Cerebellar cortex (tissue), 1 donor: ENCODE results near the gene NKX2-4.
"Not testable (repeated sequence)": the region's sequence is repeated elsewhere in the genome, so short reads cannot be mapped to it uniquely, and the experiment has no call there.

ENCODE experiments used
- DNase-seq: peaks from one replicate; pipeline ENCODE4 v3.0.0-alpha.2; 2015; ENCODE audit warnings: low spot score

The NKX2-4 gene

GRCh38 chr20:21397341-21398108 is at the start of gene NKX2-4:
NKX2-4 (minus strand) TSS chr20:21397526; CDS start chr20:21397399, 127 bp downstream.
- no peak for DNase-seq

DNA sequence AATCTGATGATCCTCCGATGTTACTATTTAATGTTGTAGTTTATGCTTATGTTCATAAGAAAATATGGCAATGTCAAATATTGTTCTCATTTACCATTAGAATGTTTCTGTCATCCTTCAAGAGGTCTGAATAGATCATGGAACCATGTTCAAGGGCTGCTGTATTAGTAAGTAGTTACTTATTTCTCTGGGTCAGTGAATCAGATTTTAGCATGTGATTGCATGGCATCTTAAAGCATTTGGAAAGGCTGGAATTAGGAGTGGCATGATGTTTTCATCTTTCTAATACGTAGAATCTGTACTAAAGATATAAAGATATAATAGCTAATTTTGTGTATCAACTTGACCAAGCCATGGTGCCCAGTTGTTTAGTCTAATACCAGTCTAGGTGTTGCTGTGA is 40.5 kb upstream of the NKX2-4 start:
- no peak for DNase-seq

DNA sequence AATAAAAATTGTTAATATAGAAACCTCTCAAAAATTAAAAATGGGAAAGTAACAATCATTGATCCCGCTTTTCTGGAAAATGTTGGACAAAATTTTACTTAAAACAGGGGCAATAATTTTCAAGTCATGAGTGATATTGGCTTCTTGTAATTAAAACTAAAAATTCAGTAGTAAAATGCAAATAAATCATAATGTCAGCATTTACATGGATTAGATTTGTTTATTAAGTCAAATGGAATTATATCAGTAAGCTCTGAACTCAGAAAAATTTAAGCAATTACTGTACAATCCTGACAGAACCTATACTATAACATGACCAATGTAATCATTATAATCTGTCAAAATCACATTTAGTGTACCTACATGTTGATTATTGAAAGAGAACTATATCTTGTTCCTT is 39.9 kb upstream of the NKX2-4 start:
- no peak for DNase-seq

DNA sequence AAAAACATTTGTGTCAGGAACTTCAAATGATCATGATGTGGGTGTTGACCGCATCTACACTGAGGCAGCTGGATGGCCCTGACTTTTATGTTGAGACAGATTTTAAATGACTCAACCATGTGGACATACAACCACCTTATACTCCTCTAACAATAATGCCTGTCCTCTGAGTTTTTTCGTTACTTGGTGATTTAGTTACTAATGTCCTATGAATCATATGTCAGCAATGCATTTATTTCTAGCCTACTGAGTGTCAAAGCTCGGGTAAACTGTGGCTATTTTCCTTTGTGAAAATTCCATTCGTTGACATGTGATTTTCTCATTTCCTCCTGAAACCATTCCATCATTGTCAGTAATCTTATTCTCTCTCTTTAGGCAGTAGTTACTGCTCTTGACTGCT is 38.9 kb upstream of the NKX2-4 start:
- DNase-seq: no peak

- no peak for DNase-seq
These were observed 38.2 kb upstream of the NKX2-4 start for GRCh38 chr20:21435576-21435975.

DNA sequence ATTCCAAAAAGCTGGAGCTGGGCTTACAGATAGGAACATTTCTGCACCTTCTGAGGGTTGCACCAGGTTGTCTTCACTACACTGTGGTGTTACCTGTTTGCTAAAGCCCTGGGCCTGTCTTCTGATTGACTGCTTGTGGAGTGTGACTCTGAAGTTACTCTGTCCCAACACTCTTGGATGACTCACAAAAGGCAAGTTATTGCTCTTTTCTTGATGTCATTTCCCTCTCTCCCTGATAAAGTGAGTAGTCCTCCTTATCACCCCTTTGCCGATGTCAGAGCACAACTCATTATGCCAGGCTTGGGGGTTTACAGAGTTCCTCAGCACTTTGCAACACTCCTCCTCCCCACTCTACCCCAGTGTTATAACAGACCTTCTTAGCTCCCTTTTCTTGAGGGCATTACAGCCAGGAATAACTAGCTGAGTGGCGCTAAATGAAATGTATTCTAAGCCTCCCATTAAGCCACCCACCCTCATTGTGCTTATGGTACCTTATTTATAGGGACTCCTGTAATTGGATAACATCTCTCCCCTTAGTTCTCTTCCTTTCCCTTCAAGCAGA is 36.1 kb upstream of the NKX2-4 start:
- no peak for DNase-seq

DNA sequence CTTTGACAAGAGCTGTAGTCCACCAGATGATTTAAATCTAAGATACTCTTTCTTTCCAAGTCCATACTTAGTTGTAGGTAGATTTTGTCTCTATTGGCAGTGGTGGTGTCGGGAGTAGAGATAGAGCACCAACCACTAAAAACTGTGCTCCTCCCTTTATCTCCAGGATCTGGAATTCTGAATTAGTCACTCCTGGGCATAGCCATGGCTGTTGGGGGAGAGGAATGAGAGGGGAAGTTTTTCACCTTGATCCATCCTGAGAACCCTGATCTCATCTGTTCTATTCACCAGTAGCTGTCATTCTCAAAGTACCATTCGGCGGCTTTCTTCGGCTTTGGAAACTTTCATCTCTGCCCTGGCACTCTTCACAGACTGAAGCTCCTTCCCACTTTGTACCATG is 35.6 kb upstream of the NKX2-4 start:
- DNase-seq: no peak

DNA sequence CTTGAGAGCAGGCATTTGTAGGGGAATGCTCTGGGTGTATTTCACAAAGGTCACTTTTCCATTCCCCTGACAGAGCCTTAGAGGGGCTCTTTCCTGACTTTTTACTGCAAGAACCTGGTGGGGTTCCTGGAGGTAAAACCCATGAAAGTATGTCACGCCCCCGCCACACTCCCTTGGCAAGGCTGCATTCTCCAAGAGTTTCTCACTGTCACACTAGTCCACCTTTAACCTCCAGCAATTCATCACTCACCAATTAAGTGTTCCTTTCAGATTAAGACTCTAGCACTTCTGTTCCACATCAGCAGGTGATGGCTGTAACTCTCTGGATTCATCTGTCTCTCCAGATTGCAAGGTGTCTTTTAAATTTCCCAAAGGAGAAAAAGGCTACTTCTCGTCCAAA is 32.7 kb upstream of the NKX2-4 start:
- no peak for DNase-seq

- no peak for DNase-seq
These were observed 27.5 kb upstream of the NKX2-4 start for GRCh38 chr20:21424846-21425245.

GRCh38 chr20:21423712-21424111 is 26.4 kb upstream of the NKX2-4 start:
- not testable (repeated sequence) for DNase-seq

GRCh38 chr20:21421601-21422236 is 24.4 kb upstream of the NKX2-4 start:
- no peak for DNase-seq

- not testable (repeated sequence) for DNase-seq
These were observed 21.8 kb upstream of the NKX2-4 start for GRCh38 chr20:21419147-21419546.

DNA sequence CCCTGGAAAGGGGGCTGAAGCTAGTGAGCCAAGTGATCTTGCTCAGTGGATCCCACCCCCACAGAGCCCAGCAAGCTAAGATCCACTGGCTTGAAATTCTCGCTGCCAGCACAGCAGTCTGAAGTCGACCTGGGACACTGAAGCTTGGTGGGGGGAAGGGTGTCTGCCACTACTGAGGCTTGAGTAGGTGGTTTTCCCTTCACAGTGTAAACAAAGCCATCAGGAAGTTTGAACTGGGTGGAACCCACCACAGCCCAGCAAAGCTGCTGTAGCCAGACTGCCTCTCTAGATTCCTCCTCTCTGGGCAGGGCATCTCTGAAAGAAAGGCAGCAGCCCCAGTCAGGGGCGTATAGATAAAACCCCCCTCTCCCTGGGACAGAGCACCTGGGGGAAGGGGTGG is 16.7 kb upstream of the NKX2-4 start:
- not testable (repeated sequence) for DNase-seq

DNA sequence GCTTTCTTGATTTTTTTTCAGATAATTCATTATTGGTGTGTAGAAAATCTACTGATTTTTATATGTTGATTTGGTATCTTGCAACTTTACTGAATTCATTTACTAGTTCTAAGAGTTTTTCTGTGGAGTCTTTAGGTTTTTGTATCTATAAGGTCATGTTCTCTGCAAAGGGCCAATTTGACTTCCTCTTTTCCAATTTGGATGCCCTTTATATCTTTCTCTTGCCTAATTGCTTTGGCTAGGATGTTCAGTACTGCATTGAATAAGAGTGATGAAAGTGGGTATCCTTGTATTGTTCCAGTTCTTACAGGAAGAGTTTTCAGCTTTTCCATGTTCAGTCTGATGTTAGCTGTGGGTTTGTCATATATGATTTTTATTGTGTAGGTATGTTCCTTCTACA is 14.4 kb upstream of the NKX2-4 start:
- no peak for DNase-seq

DNA sequence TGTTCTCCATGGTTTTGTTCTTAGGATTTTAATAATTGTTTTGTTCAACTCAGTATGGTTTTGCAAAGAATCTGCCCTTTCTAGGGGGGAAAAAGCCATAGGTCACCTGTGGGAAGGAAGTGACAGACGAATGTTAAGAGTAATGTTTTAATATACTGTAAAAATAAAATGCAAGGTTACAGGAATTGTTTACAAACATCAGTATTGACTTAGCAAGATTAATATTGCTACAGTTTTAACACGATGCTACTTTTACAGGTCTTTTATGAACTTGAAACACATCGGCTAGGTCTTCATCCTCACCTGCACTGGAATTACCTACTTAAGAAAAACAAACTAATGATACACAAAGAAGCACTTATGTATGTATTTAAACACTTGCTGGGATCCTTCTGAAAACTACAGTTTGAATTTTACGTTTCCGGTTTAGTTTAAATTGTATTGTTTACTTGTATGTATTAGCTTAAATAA is 1.7 kb upstream of the NKX2-4 start:
- no peak for DNase-seq

GRCh38 chr20:21398109-21399004 is 1.0 kb upstream of the NKX2-4 start:
- no peak for DNase-seq

- DNase-seq: no peak
These were observed 556 bp downstream of the NKX2-4 start for GRCh38 chr20:21396599-21397340.

DNA sequence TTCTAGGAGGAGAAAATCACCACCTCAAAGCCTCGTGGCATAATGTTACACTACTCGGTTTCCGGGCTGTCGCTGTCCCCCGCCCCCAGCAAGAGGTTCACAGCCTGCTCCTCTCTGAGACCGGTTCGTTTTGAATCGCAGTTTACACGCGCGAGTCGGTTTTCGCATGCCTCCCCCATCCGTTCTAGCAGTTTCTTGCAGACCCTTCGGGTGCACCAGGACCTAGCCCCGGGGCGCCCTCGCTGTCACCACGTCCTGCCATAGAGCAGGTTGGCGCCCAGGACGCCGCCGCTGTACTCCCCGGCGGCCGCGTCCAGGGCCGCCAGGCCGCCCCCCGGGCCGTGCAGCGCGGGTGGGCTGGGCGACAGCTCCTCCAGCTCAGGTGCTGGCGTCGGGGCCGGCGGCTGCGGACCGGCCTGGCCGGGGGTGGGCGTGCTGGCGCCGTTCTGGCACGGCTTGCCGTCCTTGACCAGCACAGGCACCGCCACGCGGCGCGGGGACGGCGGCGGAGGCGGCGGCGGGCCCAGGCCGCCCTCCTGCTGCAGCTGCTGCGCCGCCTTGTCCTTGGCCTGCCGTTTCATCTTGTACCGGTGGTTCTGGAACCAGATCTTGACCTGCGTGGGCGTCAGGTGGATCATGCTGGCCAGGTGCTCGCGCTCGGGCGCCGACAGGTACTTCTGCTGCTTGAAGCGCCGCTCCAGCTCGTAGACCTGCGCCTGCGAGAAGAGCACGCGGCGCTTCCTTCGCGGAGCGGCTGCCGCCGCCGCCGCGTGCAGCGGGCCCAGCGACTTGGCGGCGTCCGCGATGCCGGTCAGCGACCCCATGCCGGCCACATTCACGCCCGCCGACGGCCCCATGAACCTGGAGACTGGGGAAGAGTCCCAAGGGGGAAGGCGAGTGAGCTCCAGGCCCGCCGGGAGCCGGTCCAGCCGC is 1.4 kb downstream of the NKX2-4 start:
- DNase-seq: no peak

- no peak for DNase-seq
These were observed 2.2 kb downstream of the NKX2-4 start for GRCh38 chr20:21395051-21395665.

GRCh38 chr20:21394551-21394950 is 2.8 kb downstream of the NKX2-4 start:
- DNase-seq: no peak
